ENCODE measurements around the gene TSPAN15. TPM values are rescaled to one million over a fixed set of nuclear protein-coding genes. Genes with fewer than 3 reads are reported as not detected.

Gene TSPAN15
- total RNA-seq, 1 experiment from 2014 or later, result 7.7 TPM

DNA sequence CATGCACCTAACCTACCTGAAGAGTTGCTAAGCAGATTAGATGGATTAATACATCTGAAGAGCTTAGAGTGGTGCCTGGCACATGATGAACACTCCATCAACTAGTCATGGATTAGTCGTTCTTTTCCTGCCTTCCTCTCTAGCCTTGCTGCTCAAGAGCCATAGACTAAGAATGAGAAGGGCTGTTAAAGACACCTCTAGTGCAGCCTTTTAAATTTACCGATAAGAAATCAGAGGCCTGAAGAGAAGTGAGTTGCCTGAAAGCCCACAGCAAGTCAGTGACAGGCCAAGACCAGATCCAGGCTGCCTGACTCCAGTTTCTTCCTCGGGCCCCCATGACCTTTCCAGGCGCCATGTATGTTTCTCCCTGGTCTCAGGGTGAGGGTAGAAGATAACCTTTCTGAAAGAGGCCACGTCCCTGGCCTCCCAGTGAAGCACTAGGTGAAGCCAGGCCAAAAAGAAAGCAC is 6.5 kb downstream of the TSPAN15 start:
- Histone ChIP-seq H3K18ac (ENCODE audit: insufficient read length, low read depth, low read length) (no peak overlapping the region), H3K9ac (ENCODE audit: extremely low read depth, insufficient read length, low read length) (no peak overlapping the region), H3T11ph (ENCODE audit: low read length) (no peak overlapping the region), H3K23ac (ENCODE audit: insufficient read length, low read depth, low read length) (no peak overlapping the region), H2BK5ac (ENCODE audit: insufficient read length, low read length) (no peak overlapping the region), H2BK15ac (ENCODE audit: low read depth, low read length) (no peak overlapping the region), H3K79me2 (ENCODE audit: insufficient read depth, low read length) (no peaks in the 10 kb centered on the region), H3K9me3 (ENCODE audit: control insufficient read depth, low read depth, low read length) (no peaks in the 10 kb centered on the region), H2BK120ac (ENCODE audit: low read depth, low read length, poor library complexity, severe bottlenecking) (no peak overlapping the region), H2BK12ac (ENCODE audit: insufficient read length, low read depth, low read length) (no peak overlapping the region), H4K5ac (ENCODE audit: insufficient read length, low read depth, low read length) (no peak overlapping the region), H3K79me1 (ENCODE audit: insufficient read depth, low read depth, low read length, poor library complexity, severe bottlenecking) (no peaks in the 10 kb centered on the region), H2AK5ac (ENCODE audit: insufficient read length, low read length) (no peak overlapping the region), H2AFZ (ENCODE audit: low read length) (no peak overlapping the region), H3K4me1 (ENCODE audit: insufficient read depth, low read length) (peaks cover 5% of the 10 kb centered on the region; the same call in 1 of the 2 replicates), H3K4ac (ENCODE audit: low read depth, low read length) (no peak overlapping the region), H3K56ac (ENCODE audit: insufficient read length, low read depth, low read length) (no peak overlapping the region), H3K27me3 (ENCODE audit: insufficient read depth, low read length) (peaks cover 3% of the 10 kb centered on the region; the same call in 1 of the 2 replicates), H4K8ac (replicated peaks; ENCODE audit: insufficient read length, low read depth, low read length) (no peak overlapping the region), H3K4me2 (ENCODE audit: insufficient read depth, insufficient read length, low read length) (no peak overlapping the region), H3K27ac (ENCODE audit: insufficient read length, low read depth, low read length) (no peak overlapping the region), H2BK20ac (ENCODE audit: low read depth, low read length, poor library complexity, severe bottlenecking) (no peak overlapping the region), H3K23me2 (ENCODE audit: insufficient read length, low read depth, low read length, poor library complexity, severe bottlenecking) (no peaks in the 10 kb centered on the region), H4K20me1 (ENCODE audit: control insufficient read depth, insufficient read depth, insufficient read length) (no peaks in the 10 kb centered on the region), H3K14ac (ENCODE audit: insufficient read depth, low read length) (no peak overlapping the region), H4K91ac (ENCODE audit: insufficient read length, low read depth, low read length) (no peak overlapping the region)
- Mint-ChIP-seq H3K27me3 (ENCODE audit: low read depth) (peaks cover 15% of the 10 kb centered on the region), H3K9me3 (no peaks in the 10 kb centered on the region), H3K27ac (no peak overlapping the region), H3K36me3 (ENCODE audit: insufficient read depth in 1 of 3, low read depth in 3 of 3) (no peaks in the 10 kb centered on the region; a peak in 1 of 7 replicates), H3K4me1 (peaks cover 0 to 3% of the 10 kb centered on the region in 2 experiments; a peak in 1 of 4 replicates), H3K4me3 (no peak overlapping the region)
- no CpG with 5 or more reads among the region's 5 CpGs for WGBS (ENCODE audit: extremely low coverage, insufficient read length, low lambda C conversion rate)
- no peak for DNase-seq
- TF ChIP-seq, protein P1, sequence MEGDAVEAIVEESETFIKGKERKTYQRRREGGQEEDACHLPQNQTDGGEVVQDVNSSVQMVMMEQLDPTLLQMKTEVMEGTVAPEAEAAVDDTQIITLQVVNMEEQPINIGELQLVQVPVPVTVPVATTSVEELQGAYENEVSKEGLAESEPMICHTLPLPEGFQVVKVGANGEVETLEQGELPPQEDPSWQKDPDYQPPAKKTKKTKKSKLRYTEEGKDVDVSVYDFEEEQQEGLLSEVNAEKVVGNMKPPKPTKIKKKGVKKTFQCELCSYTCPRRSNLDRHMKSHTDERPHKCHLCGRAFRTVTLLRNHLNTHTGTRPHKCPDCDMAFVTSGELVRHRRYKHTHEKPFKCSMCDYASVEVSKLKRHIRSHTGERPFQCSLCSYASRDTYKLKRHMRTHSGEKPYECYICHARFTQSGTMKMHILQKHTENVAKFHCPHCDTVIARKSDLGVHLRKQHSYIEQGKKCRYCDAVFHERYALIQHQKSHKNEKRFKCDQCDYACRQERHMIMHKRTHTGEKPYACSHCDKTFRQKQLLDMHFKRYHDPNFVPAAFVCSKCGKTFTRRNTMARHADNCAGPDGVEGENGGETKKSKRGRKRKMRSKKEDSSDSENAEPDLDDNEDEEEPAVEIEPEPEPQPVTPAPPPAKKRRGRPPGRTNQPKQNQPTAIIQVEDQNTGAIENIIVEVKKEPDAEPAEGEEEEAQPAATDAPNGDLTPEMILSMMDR (conservative IDR thresholded peaks at IDR 0.05), result no peak

All from H9 (cell line).